ENCODE results near the gene STARD3. TPM values are rescaled to one million over a fixed set of nuclear protein-coding genes. Genes with fewer than 3 reads are reported as not detected.

The STARD3 gene
- total RNA-seq, 4 donors from 2014 or later: 27.5 to 47.3 (median 38.6) TPM

- WGBS: 15% methylated on average over 4 of the region's 4 CpGs
- no peak overlapping the region for H3K27ac ChIP-seq (replicated peaks in 1 of 4)
- no peaks in the 10 kb centered on the region for H3K36me3 ChIP-seq
- no peak for DNase-seq (ENCODE audit: extremely low spot score)
- H3K27me3 ChIP-seq: peaks cover 4 to 91% (median 55%) of the 10 kb centered on the region in 4 donors
- H3K4me1 ChIP-seq: peaks cover 23 to 37% (median 32%) of the 10 kb centered on the region in 4 donors
- no peaks in the 10 kb centered on the region for H3K9me3 ChIP-seq
- intact Hi-C loops (cut with DNase I): no loop called here
- TF ChIP-seq POLR2AphosphoS5 (IDR thresholded peaks at IDR 0.05) (no peak), EP300 (IDR thresholded peaks at IDR 0.05) (no peak), CTCF (IDR thresholded peaks at IDR 0.05) (no peak), POLR2A (IDR thresholded peaks at IDR 0.05; ENCODE audit: low read depth) (no peak)
- no peak overlapping the region for H3K4me3 ChIP-seq
Observed at GRCh38 chr17:39595294-39595693, 41.6 kb upstream of the STARD3 start.

- no peak for TF ChIP-seq POLR2AphosphoS5 (IDR thresholded peaks at IDR 0.05)
- no peak for TF ChIP-seq EP300 (IDR thresholded peaks at IDR 0.05)
- no peak for TF ChIP-seq CTCF (IDR thresholded peaks at IDR 0.05)
- no peak for TF ChIP-seq POLR2A (IDR thresholded peaks at IDR 0.05; ENCODE audit: low read depth)
- Histone ChIP-seq H3K4me3 (no peak overlapping the region), H3K36me3 (no peaks in the 10 kb centered on the region), H3K9me3 (no peaks in the 10 kb centered on the region), H3K4me1 (peaks cover 23 to 37% (median 32%) of the 10 kb centered on the region in 4 donors), H3K27me3 (peaks cover 4 to 98% (median 63%) of the 10 kb centered on the region in 4 donors), H3K27ac (replicated peaks in 1 of 4) (no peak overlapping the region)
- intact Hi-C loops (cut with DNase I): no loop called here
- WGBS: 17% methylated on average over 10 of the region's 11 CpGs
- no peak for DNase-seq (ENCODE audit: extremely low spot score)
Observed at GRCh38 chr17:39595928-39596510, 40.9 kb upstream of the STARD3 start.

GRCh38 chr17:39596543-39597267 lies 40.2 kb upstream of the STARD3 start:
- no peak for TF ChIP-seq POLR2AphosphoS5 (IDR thresholded peaks at IDR 0.05)
- no peak for TF ChIP-seq POLR2A (IDR thresholded peaks at IDR 0.05; ENCODE audit: low read depth)
- TF ChIP-seq EP300 (IDR thresholded peaks at IDR 0.05): no peak
- Histone ChIP-seq H3K36me3 (no peaks in the 10 kb centered on the region), H3K27me3 (peaks cover 4 to 100% (median 69%) of the 10 kb centered on the region in 4 donors), H3K9me3 (no peaks in the 10 kb centered on the region), H3K27ac (replicated peaks in 1 of 4) (no peak overlapping the region), H3K4me1 (peaks cover 23 to 37% (median 32%) of the 10 kb centered on the region in 4 donors), H3K4me3 (no peak overlapping the region)
- intact Hi-C loops (cut with DNase I): no loop called here
- 2% methylated on average over 29 of the region's 47 CpGs for WGBS
- DNase-seq (ENCODE audit: extremely low spot score): no peak

GRCh38 chr17:39597372-39598046 lies 39.4 kb upstream of the STARD3 start:
- intact Hi-C loops (cut with DNase I): no loop called here
- TF ChIP-seq EP300 (IDR thresholded peaks at IDR 0.05) (no peak), CTCF (IDR thresholded peaks at IDR 0.05) (no peak), POLR2AphosphoS5 (IDR thresholded peaks at IDR 0.05) (no peak), POLR2A (IDR thresholded peaks at IDR 0.05; ENCODE audit: low read depth) (no peak)
- Histone ChIP-seq H3K9me3 (no peaks in the 10 kb centered on the region), H3K4me1 (peaks cover 23 to 37% (median 32%) of the 10 kb centered on the region in 4 donors), H3K36me3 (no peaks in the 10 kb centered on the region), H3K4me3 (no peak overlapping the region), H3K27me3 (peaks cover 4 to 100% (median 74%) of the 10 kb centered on the region in 4 donors), H3K27ac (replicated peaks in 1 of 4) (no peak overlapping the region)
- WGBS: 9% methylated on average over 22 of the region's 22 CpGs
- DNase-seq (ENCODE audit: extremely low spot score): no peak

GRCh38 chr17:39598047-39598481 lies 38.9 kb upstream of the STARD3 start:
- no peak overlapping the region for H3K4me3 ChIP-seq
- no peak overlapping the region for H3K27ac ChIP-seq (replicated peaks in 1 of 4)
- WGBS: 9% methylated on average over 13 of the region's 13 CpGs
- intact Hi-C loops (cut with DNase I): no loop called here
- no peak for DNase-seq (ENCODE audit: extremely low spot score)
- peaks cover 4 to 100% (median 79%) of the 10 kb centered on the region in 4 donors for H3K27me3 ChIP-seq
- peaks cover 23 to 37% (median 32%) of the 10 kb centered on the region in 4 donors for H3K4me1 ChIP-seq
- TF ChIP-seq POLR2A (IDR thresholded peaks at IDR 0.05; ENCODE audit: low read depth) (no peak), EP300 (IDR thresholded peaks at IDR 0.05) (no peak), CTCF (IDR thresholded peaks at IDR 0.05) (no peak), POLR2AphosphoS5 (IDR thresholded peaks at IDR 0.05) (no peak)
- no peaks in the 10 kb centered on the region for H3K36me3 ChIP-seq
- no peaks in the 10 kb centered on the region for H3K9me3 ChIP-seq

Measured in esophagus muscularis mucosa (tissue), 4 donors.